IPS DF 19.7 (cell line): Measurements from ENCODE around the gene PUS10.

Experiments
- DNase-seq: peaks from one replicate; pipeline ENCODE4 v3.0.0-alpha.2; 2013; ENCODE audit warnings: low read depth, low spot score

Gene PUS10

DNA sequence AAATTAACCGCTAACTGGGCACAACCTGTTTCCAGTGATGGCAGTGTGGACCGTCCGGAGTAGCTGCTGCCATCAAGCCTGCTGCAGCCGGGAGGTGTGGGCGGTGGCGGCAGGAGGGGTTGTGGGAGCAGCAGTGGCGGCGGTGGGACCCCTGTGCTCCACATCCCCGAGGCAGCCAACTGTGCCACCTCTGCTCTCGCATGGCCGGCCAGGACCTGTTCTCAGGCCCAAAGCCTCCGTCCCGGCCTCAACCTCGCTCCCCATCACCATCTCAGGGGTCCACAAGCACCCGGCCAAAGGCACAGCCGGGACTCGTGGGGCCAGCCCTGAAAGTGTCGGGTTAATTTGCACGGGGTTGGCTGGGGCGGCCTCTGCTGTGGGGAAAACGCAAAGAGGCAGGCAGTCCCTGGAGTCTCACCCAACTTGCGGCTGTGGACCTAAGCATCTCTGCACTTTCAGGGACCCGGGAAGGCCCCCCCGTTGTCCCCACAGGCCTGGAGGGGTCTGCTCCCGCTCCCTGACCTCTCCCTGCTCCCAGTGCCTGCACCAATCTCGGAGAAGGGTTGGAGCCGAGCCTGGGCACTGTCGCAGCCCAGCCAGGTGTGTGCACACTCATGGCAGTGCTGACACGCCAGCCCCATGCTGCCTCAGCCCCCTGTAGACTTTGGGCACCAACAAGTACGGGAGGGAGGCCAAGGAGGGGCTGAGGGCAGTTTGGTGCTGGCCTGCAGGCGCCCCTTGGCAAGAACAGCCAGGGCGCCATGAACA, 45.0 kb downstream of the PUS10 start:
- DNase-seq, result no peak

DNA sequence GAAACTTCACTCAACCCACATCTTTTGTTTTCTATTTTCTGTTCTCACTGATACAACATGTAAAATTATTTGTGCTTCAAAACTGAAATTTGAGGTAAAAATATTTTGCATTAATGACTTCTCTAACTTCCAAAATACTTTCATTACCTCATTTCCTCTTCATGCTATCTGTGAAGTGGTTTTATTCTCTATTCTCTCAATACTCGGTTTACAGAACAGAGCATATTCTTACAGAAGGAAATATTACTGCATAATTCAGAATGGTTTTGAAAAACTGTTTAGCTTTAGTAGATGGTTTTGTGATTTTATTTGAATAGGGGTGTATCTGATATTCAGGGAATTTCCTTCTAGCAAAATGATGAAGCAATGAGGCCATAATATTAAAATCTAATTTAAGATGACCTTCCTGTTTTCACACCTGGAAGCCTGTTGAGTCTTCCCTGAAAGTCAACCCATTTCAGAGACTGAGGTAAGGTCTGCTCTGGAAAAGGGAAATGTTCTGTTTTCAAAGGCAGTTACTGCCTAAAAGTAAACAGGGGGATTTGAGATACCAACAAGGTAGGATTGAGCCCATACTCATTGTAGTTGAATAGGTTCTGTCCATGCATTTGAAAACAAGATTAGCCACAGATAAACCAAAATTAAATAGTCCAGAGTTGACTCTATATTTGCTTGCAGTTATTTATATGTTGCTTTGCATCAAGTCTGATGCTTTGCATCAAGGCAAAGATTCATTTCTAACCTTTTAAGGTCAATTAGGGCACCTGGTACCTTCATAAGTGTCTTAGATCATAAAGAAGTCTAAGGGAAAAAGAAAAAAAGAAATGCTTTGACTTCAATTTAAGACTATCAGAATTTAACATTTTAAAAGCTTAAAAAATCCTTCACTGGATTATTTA, 51.3 kb downstream of the PUS10 start:
- DNase-seq, result no peak

DNA sequence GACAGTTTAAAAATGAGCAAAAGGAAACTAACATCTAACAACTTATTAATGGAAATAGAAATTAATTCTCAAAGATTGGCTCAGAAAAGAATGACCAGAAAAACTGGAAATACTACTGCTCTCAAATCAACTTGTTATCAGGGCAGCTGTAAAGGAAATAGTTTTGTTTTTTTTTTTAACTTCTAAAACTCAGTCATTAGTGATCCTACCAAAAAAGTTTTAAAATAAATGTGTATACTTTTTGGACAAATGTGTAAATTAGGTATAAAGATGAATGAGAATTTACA, 52.6 kb downstream of the PUS10 start:
- no peak for DNase-seq

DNA sequence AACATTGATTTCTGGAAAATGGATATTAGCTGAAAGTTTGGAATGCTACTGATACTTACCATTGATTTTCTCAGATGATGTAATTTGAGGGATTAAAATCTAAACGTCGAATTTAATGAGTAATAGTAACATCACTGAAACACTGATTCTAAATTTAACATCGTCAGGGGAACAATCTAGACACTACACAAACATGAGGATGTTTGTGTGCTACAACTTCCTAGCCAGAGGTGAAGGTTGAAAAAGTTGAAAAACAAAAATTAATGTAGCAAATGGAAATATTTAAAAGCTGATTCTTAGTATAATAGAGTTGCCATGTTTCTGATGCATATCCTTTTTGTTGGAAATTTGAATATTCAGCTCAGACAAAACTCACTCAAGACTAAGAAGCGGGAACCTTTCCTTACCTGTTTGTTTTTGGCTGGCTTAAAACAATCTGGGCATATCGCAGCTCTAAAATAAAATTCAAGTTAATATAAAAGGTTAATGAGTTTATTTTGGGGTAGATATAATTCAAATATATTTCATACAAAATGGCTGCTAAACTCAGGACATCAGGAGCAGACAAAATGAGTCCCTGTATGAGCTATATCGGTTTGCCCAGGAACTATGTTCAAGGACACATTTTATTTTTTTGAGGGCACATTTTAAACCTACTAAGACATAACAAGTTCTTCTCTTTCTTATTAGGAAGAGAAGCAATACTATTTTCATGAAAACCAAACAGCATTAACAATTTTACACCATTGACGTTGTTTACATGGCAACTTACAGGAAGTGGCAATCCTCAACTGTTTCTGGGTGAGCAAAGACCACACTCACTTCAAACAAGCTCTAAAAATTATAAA, 53.2 kb downstream of the PUS10 start:
- DNase-seq, result no peak

DNA sequence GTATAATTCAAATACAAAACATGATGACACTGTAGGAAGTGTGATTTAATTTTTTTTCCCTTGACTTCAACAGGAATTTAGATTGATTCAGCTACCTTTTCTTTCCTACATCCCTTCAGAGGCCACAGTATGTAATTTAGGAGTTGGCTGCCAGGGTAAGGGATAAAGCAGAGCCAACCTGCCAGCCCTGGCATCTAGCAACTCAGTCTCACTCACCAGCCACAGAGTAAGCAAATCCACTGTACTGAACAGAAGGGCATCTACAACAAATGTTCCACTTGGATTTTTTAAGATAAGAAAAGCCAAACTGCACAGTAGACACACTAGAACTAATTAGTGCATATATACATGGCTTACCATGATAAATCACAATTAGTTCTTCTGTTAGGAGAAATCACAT, 54.9 kb downstream of the PUS10 start:
- DNase-seq, result no peak

DNA sequence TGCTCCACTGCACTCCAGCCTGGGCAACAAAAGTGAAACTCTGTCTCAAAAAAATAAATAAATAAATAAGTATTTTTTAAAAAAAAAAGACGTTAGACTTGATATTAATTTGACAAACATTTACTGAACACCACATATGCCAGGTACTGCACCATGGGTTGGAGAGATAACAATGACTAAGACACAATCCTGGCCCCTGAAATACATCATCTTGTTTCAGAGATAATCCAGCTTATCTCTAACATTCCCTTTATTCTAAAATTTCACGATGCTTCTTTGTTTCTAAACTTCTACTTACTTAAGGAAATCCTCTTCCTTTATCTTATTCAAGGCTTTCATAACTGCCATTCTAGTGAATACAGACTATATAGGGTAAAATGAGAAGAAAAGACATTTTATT, 55.5 kb downstream of the PUS10 start:
- no peak for DNase-seq

DNA sequence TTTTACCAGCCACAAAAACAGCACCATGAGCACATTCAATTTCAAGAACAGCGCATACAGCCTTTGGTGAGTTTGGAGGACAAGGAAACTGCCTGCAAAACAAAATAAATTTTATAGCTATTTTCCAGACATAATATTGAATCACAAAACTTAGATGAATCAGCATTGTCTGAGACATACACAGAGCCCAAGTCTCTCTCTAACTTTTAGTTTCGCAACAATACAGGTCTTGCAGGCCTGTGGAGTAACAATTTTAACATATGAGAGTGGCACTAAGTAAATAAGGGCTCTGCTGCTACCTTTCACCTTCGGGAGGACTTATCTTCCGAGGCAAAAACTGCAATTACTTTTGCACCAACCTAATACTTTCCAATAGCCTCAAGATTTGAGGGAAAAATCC, 56.6 kb downstream of the PUS10 start:
- no peak for DNase-seq

DNA sequence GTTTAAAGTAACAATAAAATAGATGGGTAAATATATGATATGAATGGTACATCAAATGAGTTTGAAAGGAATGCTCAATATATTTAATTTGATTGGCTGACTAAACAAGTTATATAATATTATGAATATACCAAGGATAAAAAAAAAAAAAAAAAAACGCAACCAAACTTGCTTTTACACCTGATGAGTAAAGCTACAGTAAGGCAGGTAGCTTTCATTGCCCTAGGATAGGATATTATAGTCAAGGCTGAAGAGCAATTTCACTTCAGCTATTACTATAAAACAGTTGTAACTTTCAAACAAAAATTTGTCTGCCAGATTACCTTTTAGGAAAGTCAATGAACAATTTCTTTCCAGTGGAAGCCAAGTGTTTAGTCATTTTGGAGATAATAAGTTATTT, 57.3 kb downstream of the PUS10 start:
- DNase-seq, result no peak

DNA sequence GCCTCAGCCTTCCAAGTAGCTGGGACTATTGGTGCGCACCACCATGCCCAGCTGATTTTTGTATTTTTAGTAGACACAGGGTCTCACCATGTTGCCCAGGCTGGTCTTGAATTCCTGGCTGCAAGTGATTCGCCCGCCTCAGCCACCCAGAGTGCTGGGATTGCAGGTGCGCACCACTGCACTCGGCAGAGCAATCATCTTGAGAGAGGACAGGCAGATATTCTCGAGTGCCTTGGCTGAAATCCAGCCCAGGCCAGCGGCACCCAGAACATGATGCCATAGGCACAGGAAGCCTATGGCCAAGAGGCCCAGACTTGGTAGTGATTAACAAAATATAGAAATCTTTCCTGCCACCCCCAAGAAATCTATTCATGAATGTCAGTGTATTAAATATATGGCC, 58.6 kb downstream of the PUS10 start:
- no peak for DNase-seq

DNA sequence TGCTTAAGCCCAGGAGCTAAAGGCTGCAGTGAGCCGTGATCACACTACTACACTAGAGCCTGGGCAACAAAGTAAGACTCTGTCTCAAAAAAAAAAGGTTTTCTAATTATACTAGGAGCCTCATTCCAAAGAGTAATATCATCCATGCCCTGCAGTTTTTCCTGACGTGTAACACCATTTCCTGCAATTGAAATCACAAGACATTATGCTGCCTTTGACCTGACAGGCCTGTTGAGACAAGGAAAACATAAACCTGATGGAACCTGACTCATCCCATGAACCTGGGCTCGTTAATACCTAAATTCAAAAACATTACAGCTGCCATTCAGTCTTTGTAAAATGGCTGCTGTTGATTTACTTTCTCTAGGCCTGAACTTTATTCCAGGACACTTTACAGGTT, 59.3 kb downstream of the PUS10 start:
- DNase-seq, result no peak

DNA sequence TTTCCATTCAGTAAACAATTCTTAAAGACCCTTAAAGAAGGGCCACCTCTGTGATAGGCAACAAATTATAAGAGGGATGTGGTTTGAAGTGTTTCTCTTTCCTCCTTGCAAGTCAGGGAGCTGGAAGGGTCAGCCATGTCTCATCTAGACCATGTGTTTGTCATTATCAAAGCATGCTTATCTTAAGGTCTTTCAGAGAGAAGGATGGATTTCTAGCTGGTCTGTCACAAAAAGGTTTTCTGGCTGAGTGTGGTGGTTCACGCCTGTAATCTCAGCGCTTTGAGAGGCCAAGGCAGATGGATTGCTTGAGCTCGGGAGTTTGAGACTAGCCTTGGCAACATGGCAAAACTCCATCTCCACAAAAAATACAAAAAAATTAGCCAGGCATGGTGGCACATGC, 59.7 kb downstream of the PUS10 start:
- no peak for DNase-seq

DNA sequence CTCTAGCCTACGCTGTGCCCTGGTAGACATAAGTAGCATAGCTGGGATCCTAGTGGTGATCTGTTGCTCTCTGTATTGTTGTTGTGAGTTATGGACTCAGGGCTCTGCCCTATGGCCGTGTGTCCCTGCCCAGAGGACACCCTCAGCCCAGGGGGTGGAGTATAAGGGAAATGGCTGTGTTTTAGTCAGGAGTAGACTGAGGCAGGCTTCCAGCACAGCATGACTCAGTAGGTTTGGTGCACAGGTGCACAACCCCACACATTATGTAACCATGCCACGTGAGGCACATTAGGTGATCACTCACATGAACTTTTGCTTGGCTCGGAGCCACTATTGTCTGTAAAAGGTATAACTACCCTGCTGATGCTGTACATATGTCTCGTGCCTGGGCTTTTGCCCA, 60.4 kb downstream of the PUS10 start:
- no peak for DNase-seq

DNA sequence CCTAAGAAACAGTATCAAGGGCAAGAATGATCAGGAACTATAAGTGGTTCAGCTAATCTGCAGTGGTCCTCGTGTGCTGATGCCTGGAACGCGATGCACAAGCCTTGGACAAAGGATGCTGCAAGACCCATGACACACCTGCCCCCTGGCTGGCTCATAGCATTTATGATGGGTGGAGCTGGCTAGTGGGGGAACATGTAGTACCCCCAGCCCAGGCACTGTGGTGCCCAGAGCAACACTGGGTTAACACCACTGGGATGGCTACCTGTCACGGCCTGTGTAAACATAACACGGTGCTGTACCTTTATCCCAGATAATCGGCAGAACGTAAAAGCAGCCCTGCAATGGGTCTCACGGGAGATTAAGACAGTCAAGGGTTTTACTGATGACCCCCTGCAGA, 60.8 kb downstream of the PUS10 start:
- DNase-seq, result no peak

DNA sequence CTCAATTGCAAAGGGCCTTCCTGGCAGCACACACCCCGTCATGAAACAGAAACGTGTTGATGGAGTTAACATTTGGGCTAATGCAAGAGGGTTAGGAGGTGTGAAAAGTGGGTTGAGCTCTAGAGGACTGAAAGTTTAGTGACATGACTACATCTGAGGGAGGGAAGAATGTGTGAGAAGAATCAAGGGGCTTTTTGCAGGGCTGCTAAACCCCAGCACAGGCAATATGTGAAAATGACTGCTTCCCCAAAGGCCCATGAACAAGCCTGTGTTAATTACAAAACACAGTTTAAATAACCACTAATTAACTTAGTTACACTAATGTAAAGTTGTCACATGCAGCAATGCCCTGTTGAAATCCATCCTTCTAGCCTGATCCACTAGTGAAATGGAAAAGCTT, 63.9 kb downstream of the PUS10 start:
- no peak for DNase-seq

DNA sequence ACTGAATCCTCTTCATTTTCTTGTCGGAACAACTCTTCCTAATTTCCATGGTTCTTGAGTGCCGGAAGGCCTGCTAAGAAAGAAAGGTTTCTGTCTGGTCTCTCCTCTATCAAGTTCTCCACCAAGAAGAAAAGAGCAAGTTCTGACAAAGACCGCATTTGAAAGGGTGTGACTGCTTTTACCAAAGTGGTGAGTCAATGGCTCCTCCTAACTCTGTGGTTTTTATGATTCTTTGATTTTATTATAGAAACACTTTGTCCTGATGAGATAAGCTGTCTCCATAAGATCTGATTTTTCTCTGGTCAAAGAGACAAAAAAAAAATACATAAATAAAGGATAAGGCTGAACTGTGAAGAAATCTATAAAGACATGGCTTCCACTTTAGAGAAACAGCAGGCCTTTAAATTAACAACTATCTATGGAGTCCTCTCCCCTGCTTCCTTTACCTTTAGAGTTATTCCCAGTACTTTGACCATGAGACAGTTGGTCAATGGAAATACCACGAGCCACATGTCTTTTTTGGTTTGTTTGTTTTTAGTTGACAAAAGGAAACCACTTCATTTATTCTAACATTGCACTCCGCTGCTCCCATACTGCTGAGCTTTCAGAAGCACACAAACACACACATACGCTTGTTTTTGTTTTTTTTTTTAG, 69.0 kb downstream of the PUS10 start:
- DNase-seq, result no peak

DNA sequence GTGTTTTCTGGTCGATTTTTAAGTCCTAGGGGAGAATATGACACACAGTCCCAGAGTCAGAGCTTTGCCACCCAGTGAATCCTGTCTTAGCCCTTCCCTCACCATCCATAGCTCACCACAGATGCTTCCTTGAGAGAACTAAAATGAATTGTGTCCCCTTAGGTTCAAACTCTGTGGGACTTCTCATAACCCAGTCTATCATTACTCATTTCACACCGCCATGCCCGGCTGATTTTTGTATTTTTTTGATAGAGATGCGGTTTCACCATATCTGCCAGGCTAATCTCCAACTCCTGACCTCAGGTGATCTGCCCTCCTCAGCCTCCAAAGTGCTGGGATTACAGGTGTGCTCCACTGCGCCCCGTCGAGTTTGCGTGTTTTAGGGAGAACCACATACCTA, 69.9 kb downstream of the PUS10 start:
- no peak for DNase-seq

DNA sequence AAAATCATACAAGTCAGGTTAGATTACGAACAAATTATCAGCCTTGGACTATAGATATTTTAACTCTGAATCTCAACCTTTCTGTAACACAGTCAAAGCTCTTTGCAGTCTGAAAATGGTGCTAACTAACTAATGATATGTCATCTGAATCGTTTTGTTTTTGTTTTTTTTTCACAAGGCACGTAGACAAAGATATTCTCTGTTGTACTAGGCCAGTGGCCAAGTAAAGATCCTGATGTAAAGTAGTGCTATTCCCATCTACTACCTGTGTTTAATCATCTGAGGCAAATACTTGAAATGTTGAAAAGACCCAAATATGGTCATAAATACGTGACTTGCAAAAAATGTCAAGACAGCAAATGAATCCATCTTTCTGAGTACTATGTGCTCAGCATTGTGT, 71.0 kb downstream of the PUS10 start:
- DNase-seq, result no peak

DNA sequence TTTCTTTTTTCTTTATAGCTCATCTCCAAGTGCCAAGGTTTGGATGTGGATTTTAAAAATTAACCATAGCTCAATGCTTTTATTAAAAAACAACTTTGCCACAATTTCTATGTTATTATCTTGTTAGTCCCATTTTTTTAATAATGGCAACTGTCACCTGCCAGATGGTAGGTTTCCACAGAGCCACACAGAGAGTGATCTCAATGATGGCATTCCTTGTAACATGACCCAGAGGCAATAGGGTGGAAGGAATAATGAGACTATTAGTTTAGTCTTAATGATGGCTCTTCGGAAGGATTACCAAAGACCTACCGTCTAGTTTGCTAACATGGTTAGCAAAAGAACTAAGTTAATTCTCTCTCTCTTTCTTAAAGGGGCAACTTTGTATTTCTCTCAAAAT, 72.7 kb downstream of the PUS10 start:
- DNase-seq, result no peak

DNA sequence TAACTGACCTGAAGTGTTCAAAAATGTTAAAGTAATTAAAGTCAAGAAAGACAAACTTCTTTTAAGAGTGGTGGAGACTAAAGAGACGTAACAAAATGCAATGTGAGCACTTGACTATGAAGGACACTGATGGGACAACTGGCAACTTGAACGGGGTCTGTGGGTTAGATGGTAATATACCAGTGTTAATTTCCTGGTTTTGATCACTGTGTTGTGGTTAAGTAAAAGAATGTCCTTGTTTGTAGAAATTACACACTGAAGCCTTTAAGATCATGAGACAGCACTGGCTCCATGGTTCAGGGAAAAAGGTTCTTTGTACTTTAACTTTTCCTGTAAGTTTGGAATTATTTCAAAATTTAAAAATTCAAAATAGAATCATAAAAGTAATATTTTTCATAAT, 78.4 kb downstream of the PUS10 start:
- no peak for DNase-seq

DNA sequence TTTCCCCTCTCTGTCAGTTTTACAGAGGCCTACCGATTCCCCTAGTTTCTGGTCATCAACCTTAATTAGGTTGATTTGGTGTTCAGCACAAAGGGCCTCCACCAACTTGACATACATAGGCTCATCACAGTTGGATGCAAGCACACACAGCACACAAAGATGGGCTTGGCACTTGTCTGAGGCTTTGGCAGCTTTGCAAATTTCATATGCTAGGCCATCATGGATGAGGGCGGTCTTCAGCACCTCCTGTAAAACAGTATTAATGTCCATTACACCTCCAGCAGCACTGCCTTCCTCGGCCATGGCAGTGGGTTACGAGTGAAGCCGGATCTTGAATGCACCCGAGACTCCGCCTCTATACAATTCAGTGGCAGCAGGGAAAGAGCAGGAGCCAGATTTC, 79.8 kb downstream of the PUS10 start:
- DNase-seq, result no peak

DNA sequence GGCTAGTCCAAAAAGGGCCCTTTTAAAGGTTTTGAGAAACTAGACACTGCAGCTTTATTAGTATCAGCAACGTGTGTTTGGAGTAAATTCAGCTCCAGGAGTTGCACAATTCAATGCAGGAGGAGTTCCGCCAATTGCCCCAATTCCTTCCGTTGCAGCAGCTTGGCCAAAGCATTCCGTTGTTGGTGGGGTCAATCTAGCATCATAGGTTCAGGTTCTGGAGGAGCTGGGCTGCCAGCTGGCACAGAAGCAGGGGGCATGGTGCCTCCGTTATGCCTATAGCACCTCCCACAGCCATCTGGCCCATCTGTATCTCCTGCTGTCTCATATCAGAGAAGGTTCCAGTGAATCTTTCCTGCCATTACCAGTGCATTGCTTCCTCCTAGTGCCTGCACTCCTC, 81.3 kb downstream of the PUS10 start:
- DNase-seq, result no peak

DNA sequence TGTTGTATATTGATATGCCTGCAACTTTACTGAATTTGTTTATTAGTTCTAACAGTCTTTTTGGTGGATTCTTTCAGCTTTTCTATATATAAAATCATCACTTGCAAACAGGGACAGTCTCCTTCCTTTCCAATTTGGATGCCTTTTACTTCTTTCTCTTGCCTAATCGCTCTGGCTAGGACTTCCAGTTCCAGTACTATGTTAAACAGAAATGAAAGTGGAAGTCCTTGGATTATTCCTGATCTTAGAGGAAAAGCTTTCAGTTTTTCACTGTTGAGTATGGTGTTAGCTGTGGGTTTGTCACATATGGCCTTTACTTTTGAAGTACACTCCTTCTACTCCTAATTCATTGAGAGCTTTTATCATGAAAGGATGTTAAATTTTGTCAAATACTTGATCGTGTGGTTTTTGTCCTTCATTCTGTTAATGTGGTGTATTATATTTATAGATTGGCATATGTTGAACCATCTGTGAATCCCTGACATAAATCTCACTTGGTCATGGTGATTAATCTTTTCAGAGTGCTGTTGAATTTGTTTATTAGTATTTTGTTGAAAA, 83.8 kb downstream of the PUS10 start:
- DNase-seq, result no peak
